GM23248 (cell line): ENCODE data around the gene CSTPP1.

Experiments used
- EZH2 ChIP-seq: fragments of 200-600 bp; sonication (generic); IDR thresholded peaks from 2 replicates; pipeline ENCODE4 v1.6.1; 2018; ENCODE audit warnings: antibody characterized with exemption, mild to moderate bottlenecking; ENCODE audit not compliant: insufficient read depth, poor library complexity, severe bottlenecking
- EZH2phosphoT487 ChIP-seq: fragments of 200-600 bp; sonication (generic); IDR thresholded peaks from 2 replicates; pipeline ENCODE4 v1.6.1; 2018; ENCODE audit warnings: antibody characterized with exemption, moderate library complexity, mild to moderate bottlenecking, low read depth; ENCODE audit not compliant: insufficient read depth

DNA sequence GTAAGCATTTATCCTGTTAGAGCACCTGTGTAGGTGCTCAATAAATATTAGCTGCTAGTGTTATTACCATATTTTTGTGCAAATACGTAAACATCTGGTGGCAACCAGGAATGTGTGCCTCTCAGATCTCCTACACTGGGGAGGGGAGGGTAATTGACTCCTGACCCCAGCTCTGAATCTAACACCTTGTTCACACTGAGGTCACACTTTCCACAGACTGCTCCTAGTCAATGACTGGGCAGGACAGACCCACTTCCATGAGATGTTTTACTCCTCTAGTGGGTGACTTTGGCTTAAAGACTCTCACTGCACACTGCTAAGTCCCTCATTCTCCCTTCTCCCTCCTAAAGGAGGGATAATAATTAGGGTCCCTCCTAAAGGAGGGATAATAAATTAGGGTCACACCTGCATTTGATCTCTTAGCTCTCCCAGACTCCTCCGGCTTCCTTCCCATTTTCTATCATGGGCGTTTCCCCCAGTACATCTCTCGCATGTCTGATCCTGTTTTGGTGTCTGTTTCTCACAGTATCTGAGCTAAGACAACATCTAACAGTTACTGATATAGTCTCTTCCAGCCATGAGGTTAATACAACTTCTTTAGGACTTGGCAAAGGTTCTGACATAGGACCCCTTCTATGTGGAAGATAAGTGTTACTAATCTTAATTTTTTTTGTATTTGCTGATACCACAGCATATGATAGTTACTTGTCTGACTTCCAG lies 8.0 kb downstream of the CSTPP1 start:
- TF ChIP-seq EZH2 (no peak), EZH2phosphoT487 (no peak)
